H1 (cell line): Measurements from ENCODE around the gene TRIM22. TPM values are rescaled to one million over a fixed set of nuclear protein-coding genes. Genes with fewer than 3 reads are reported as not detected.

Source experiments
- HDAC2 ChIP-seq, 2 experiments: fragments of 300-600 bp in 1 of 2; sonication (generic) in 1 of 2; IDR thresholded peaks; 2 replicates each; pipeline ENCODE4 v1.6.1; 2011 to 2012; ENCODE audit warnings: low read depth in 2 of 2, low read length in 2 of 2, mild to moderate bottlenecking in 2 of 2, moderate library complexity in 2 of 2, borderline replicate concordance in 1 of 2, inconsistent platforms in 1 of 2
- SIN3A ChIP-seq, 2 experiments: IDR thresholded peaks in 1 of 2; conservative IDR thresholded peaks in 1 of 2; 2 replicates each; pipeline ENCODE4 v1.6.1; 2011 to 2012; ENCODE audit warnings: low read length in 2 of 2, improper control_type of control experiment in 1 of 2, low read depth in 1 of 2, mild to moderate bottlenecking in 1 of 2
- polyA plus RNA-seq, 7 experiments: library from polyadenylated mRNA; depleted of rRNA in 3 of 7; stranded (reverse) in 5 of 7; unstranded in 2 of 7; fragments of >200 nt in 5 of 7; fragments of 200-250 nt in 2 of 7; gene quantifications; 1 replicate in 5 of 7; 2 replicates in 1 of 7; 4 replicates in 1 of 7; pipeline versions ENCODE4 v1.2.1 to v1.2.3, GENCODE V29; 2011 to 2013; ENCODE audit warnings: missing spikeins in 2 of 7, mixed read lengths in 2 of 7
- total RNA-seq: library from RNA; stranded (reverse); fragmentation: NEBNext Ultra II Directional; extraction: Animal tissue kit (Norgen Biotek cat#: 25700); gene quantifications from 2 replicates; pipeline ENCODE4 v1.2.1, GENCODE V29; 2021

TRIM22 gene
- total and polyA plus RNA-seq, 2 of the 8 experiments (the other 6 are each of a cell fraction or from before 2014, with no cell fraction given) = 56.0 to 82.7 TPM

DNA sequence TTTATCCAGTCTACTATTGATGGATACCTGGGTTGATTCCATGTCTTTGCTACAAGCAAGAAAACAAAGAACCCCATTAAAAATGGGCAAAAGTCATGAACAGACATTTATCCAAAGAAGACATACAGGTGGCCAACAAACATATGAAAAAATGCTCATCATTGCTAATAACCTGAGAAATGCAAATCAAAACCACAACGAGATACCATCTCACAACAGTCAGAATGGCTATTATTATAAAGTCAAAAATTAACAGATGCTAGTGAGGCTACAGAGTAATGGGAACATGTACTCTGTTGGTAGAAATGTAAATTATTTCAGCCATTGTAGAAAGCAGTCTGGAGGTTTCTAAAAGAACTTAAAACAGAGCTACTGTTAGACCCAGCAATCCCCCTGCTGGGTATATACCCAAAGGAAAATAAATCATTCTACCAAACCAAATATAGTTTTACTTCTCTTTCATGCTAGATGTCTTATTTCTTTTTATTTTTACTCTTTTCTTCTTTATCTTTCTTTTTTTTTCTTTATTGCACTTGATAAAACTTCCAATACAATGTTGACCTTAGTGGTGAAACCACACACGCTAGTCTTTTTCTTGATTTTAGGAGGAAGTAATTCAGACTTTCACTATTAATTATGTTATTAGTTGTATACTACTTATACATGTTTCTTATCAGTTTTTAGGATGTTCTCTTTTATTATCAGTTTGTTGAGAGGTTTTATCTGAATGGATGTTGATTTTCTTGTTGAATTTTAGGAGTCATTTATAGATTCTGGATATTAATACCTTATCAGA is 14.3 kb downstream of the TRIM22 start (continued):
- TF ChIP-seq SIN3A (conservative IDR thresholded peaks at IDR 0.05 in 1 of 2, IDR thresholded peaks at IDR 0.05 in 1 of 2; ENCODE audit: low read depth in 1 of 2, low read length in 2 of 2) (no peak), HDAC2 (IDR thresholded peaks at IDR 0.05; ENCODE audit: borderline replicate concordance in 1 of 2, low read depth in 2 of 2, low read length in 2 of 2) (no peak)
- TF ChIP-seq, all 59 proteins: peak for 0
